ENCODE data around the gene BBC3. TPM values are rescaled to one million over a fixed set of nuclear protein-coding genes. Genes with fewer than 3 reads are reported as not detected.

The BBC3 gene
- total and polyA plus RNA-seq, 4 donors: 4.1 to 22.0 (median 14.8) TPM

DNA sequence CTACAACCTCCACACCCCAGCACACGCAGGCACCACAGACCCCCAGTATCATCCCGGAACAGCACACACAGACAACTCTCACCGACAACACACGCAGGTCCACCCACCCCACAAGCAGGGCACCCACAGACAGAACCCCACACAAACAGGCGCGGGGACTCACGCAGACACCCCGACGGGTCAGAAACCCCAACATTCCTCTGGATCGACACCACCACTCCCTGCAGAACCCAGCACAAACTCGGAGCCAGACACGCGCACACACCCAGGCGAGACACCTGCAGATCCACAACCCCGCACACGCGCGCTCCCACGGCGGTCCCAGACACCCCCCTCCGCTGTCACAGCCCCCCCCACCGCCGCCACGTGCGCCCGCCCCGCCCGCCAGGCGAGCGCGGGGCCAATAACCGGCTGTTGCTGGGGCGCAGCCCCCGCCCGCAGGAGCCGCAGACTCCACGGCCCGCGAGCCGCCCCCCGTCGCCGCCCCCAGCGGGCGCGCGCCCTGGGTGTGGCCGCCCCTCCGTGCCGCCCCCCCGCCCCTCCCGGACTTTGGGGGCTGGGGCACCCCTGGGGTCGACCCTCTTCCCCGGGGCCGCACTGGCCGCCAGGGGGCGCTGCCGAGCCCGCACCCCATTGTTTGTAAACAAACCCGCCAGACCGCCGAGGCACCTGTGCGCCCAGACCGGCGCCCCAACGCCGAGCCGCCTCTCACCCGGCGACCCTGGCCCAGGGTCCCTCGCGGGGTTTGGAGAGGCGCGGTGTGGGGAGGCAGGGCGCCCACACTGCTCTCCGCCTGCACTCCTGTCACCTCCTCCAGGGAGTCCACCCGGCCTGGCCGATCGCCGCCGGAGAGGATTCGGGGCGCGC is 712 bp downstream of the BBC3 start:
- peaks cover 0 to 22% (median 13%) of the 10 kb centered on the region in 3 donors for H3K27me3 ChIP-seq (ENCODE audit: control insufficient read depth in 3 of 3, insufficient read depth in 3 of 3, low read length in 2 of 3)
- H3K4me3 ChIP-seq: peak overlapping the region; percentile 81
- H3K4me1 ChIP-seq (ENCODE audit: control insufficient read depth in 5 of 5, insufficient read depth in 5 of 5, low read length in 5 of 5): peaks cover 0 to 29% (median 11%) of the 10 kb centered on the region in 5 donors
- H3K9me3 ChIP-seq (ENCODE audit: control insufficient read depth in 4 of 4, insufficient read depth in 3 of 4, low read length in 3 of 4): no peaks in the 10 kb centered on the region
- DNase-seq (peak in 1 of 3 donors; percentile 58), ATAC-seq (ENCODE audit: insufficient read depth, low FRiP score) (no peak)
- no peak overlapping the region for H3K9ac ChIP-seq (ENCODE audit: insufficient read depth in 1 of 2, low read length in 2 of 2)
- H3K36me3 ChIP-seq (ENCODE audit: control insufficient read depth in 4 of 4, insufficient read depth in 4 of 4, low read length in 4 of 4): no peaks in the 10 kb centered on the region
- 1 to 2% methylated on average over 61 to 84 of the region's 84 CpGs for WGBS, 2 donors
- peak; percentile 36 for TF ChIP-seq CTCF (IDR thresholded peaks at IDR 0.05; ENCODE audit: control extremely low read depth, extremely low read depth)
- peak overlapping the region; percentile 80 to 99 for H3K27ac ChIP-seq (ENCODE audit: low read depth in 1 of 2, low read length in 1 of 2)

GRCh38 chr19:47229676-47230053 is 1.3 kb downstream of the BBC3 start:
- ATAC-seq (ENCODE audit: insufficient read depth, low FRiP score) (no peak), DNase-seq (no peak)
- Histone ChIP-seq H3K36me3 (ENCODE audit: control insufficient read depth in 4 of 4, insufficient read depth in 4 of 4, low read length in 4 of 4) (no peaks in the 10 kb centered on the region), H3K27ac (ENCODE audit: low read depth in 1 of 2, low read length in 1 of 2) (peak overlapping the region in 1 of 2 donors; percentile 99), H3K9me3 (ENCODE audit: control insufficient read depth in 4 of 4, insufficient read depth in 3 of 4, low read length in 3 of 4) (no peaks in the 10 kb centered on the region), H3K4me1 (ENCODE audit: control insufficient read depth in 5 of 5, insufficient read depth in 5 of 5, low read length in 5 of 5) (peaks cover 0 to 29% (median 11%) of the 10 kb centered on the region in 5 donors), H3K4me3 (peak overlapping the region; percentile 81), H3K27me3 (ENCODE audit: control insufficient read depth in 3 of 3, insufficient read depth in 3 of 3, low read length in 2 of 3) (peaks cover 0 to 22% (median 13%) of the 10 kb centered on the region in 3 donors), H3K9ac (ENCODE audit: insufficient read depth in 1 of 2, low read length in 2 of 2) (no peak overlapping the region)
- 4 to 11% methylated on average over 9 of the region's 9 CpGs for WGBS, 2 donors
- TF ChIP-seq CTCF (IDR thresholded peaks at IDR 0.05; ENCODE audit: control extremely low read depth, extremely low read depth): no peak

- H3K4me3 ChIP-seq: peak overlapping the region; percentile 81
- peaks cover 0 to 29% (median 11%) of the 10 kb centered on the region in 5 donors for H3K4me1 ChIP-seq (ENCODE audit: control insufficient read depth in 5 of 5, insufficient read depth in 5 of 5, low read length in 5 of 5)
- H3K27me3 ChIP-seq (ENCODE audit: control insufficient read depth in 3 of 3, insufficient read depth in 3 of 3, low read length in 2 of 3): peaks cover 0 to 22% (median 13%) of the 10 kb centered on the region in 3 donors
- no peaks in the 10 kb centered on the region for H3K9me3 ChIP-seq (ENCODE audit: control insufficient read depth in 4 of 4, insufficient read depth in 3 of 4, low read length in 3 of 4)
- DNase-seq (peak in 2 of 3 donors; percentile 38 to 44), ATAC-seq (ENCODE audit: insufficient read depth, low FRiP score) (no peak)
- H3K27ac ChIP-seq (ENCODE audit: low read depth in 1 of 2, low read length in 1 of 2): peak overlapping the region; percentile 99
- TF ChIP-seq CTCF (IDR thresholded peaks at IDR 0.05; ENCODE audit: control extremely low read depth, extremely low read depth): no peak
- no peaks in the 10 kb centered on the region for H3K36me3 ChIP-seq (ENCODE audit: control insufficient read depth in 4 of 4, insufficient read depth in 4 of 4, low read length in 4 of 4)
- no peak overlapping the region for H3K9ac ChIP-seq (ENCODE audit: insufficient read depth in 1 of 2, low read length in 2 of 2)
- 13 to 22% methylated on average over 10 of the region's 10 CpGs for whole genome bisulfite sequencing, 2 donors
Measured at GRCh38 chr19:47228937-47229675, 1.9 kb downstream of the BBC3 start.

Data from lung (tissue), 12 donors.